ENCODE measurements around the gene RNF213.

Gene RNF213

GRCh38 chr17:80442323-80442659 lies 181.6 kb downstream of the RNF213 start:
- DNase-seq = no peak

- no peak for DNase-seq
Observed at GRCh38 chr17:80442764-80443163, 182.1 kb downstream of the RNF213 start.

- no peak for DNase-seq
Observed at GRCh38 chr17:80443498-80443897, 182.8 kb downstream of the RNF213 start.

GRCh38 chr17:80443916-80444643 lies 183.4 kb downstream of the RNF213 start:
- DNase-seq = no peak

DNA sequence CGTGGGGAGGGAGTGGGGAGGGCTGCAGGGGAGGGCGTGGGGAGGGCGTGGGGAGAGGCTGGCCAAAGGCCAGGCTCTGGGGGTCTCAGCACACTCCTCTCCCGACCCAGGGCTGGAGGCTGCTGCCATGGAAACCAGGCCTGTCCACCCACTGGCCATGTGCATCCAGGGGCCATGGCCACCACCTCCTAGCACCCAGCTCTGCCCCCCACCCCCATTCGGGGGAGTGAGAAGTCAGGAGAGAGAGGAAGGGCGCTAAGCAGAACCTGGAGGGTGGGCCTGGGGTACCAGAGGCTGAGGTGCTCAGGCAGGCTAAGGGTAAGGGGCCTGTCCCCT lies 184.0 kb downstream of the RNF213 start:
- no peak for DNase-seq

- DNase-seq = no peak
Observed at GRCh38 chr17:80445007-80445725, 184.5 kb downstream of the RNF213 start.

GRCh38 chr17:80445726-80446110 lies 185.1 kb downstream of the RNF213 start:
- DNase-seq = no peak

- DNase-seq = no peak
Observed at GRCh38 chr17:80446645-80447405, 186.2 kb downstream of the RNF213 start.

GRCh38 chr17:80447790-80448189 lies 187.1 kb downstream of the RNF213 start:
- DNase-seq = no peak
